GM19238 (cell line): ENCODE measurements around the gene SLC10A1.

Experiments used
- DNase-seq: peaks from one replicate; pipeline ENCODE4 v3.0.0; 2011; ENCODE audit warnings: low spot score; ENCODE audit not compliant: insufficient read length

SLC10A1 gene

GRCh38 chr14:69808919-69809808 is 12.1 kb upstream of the SLC10A1 start:
- DNase-seq: no peak

- DNase-seq: no peak
Measured at GRCh38 chr14:69807192-69807591, 10.2 kb upstream of the SLC10A1 start.

GRCh38 chr14:69804902-69805301 is 7.9 kb upstream of the SLC10A1 start:
- DNase-seq: no peak

GRCh38 chr14:69803753-69804152 is 6.7 kb upstream of the SLC10A1 start:
- no peak for DNase-seq

- DNase-seq: no peak
Measured at GRCh38 chr14:69798339-69798735, 1.3 kb upstream of the SLC10A1 start.

GRCh38 chr14:69797573-69798338 is 715 bp upstream of the SLC10A1 start:
- no peak for DNase-seq

GRCh38 chr14:69795691-69796090 is 1.4 kb downstream of the SLC10A1 start:
- no peak for DNase-seq

GRCh38 chr14:69794791-69795190 is 2.2 kb downstream of the SLC10A1 start:
- no peak for DNase-seq

- no peak for DNase-seq
Measured at GRCh38 chr14:69792887-69793421, 4.1 kb downstream of the SLC10A1 start.

- DNase-seq: no peak
Measured at GRCh38 chr14:69789118-69789640, 7.9 kb downstream of the SLC10A1 start.

- no peak for DNase-seq
Measured at GRCh38 chr14:69786603-69787002, 10.4 kb downstream of the SLC10A1 start.

GRCh38 chr14:69784942-69785341 is 12.1 kb downstream of the SLC10A1 start:
- no peak for DNase-seq

GRCh38 chr14:69780952-69781351 is 16.1 kb downstream of the SLC10A1 start:
- DNase-seq: no peak

GRCh38 chr14:69780092-69780491 is 16.9 kb downstream of the SLC10A1 start:
- no peak for DNase-seq

GRCh38 chr14:69779088-69779487 is 18.0 kb downstream of the SLC10A1 start:
- DNase-seq: no peak

- no peak for DNase-seq
Measured at GRCh38 chr14:69776875-69777453, 20.1 kb downstream of the SLC10A1 start.

GRCh38 chr14:69775012-69775411 is 22.0 kb downstream of the SLC10A1 start:
- no peak for DNase-seq

- no peak for DNase-seq
Measured at GRCh38 chr14:69773571-69774276, 23.3 kb downstream of the SLC10A1 start.

GRCh38 chr14:69772082-69773017 is 24.7 kb downstream of the SLC10A1 start:
- DNase-seq: no peak

GRCh38 chr14:69771136-69771535 is 25.9 kb downstream of the SLC10A1 start:
- no peak for DNase-seq
